Caco-2 (cell line): Measurements from ENCODE around the gene KLRK1. TPM values are rescaled to one million over a fixed set of nuclear protein-coding genes. Genes with fewer than 3 reads are reported as not detected.
"Not testable (repeated sequence)": the region's sequence is repeated elsewhere in the genome, so short reads cannot be mapped to it uniquely, and the experiment has no call there.

Experiments used
- BruUV-seq: library from RNA; stranded (reverse); fragments of 400-500 nt; replicated peaks from 2 replicates; lab custom pipeline; 2021; lab: Mats Ljungman, UMichigan
- CTCF ChIA-PET: fragments of 300-600 bp; sonication (Branson Sonifier 250); formaldehyde crosslinking; loops from one replicate; lab custom pipeline; 2022; ENCODE audit warnings: antibody characterized with exemption; lab: Charles Lee
- POLR2A ChIA-PET: fragments of 300-600 bp; sonication (Branson Sonifier 250); formaldehyde crosslinking; loops from one replicate; lab custom pipeline; 2022; ENCODE audit warnings: antibody characterized with exemption; lab: Charles Lee
- DNase-seq, 2 experiments: peaks; one replicate each; pipeline versions ENCODE4 v3.0.0 to v3.0.0-alpha.2; 2020 to 2022
- H3K27me3 ChIP-seq: replicated peaks from 2 replicates; pipeline ENCODE4 v1.6.0; 2011; ENCODE audit warnings: low read length; ENCODE audit not compliant: control insufficient read depth, insufficient read depth
- H3K36me3 ChIP-seq: 2 replicates; pipeline ENCODE4 v1.5.1; 2011; ENCODE audit warnings: low read length; ENCODE audit not compliant: control insufficient read depth, insufficient read depth
- H3K4me1 ChIP-seq: fragments of 250-450 bp; sonication (Bioruptor Pico); 2 replicates; pipeline ENCODE4 v1.5.1; 2020; ENCODE audit warnings: mild to moderate bottlenecking
- H3K4me3 ChIP-seq: 2 replicates; pipeline ENCODE4 v1.5.1; 2011; ENCODE audit warnings: low read depth, mild to moderate bottlenecking, control low read depth, low read length
- H3K9me3 ChIP-seq: fragments of 250-450 bp; sonication (Bioruptor Pico); 2 replicates; pipeline ENCODE4 v1.5.1; 2020; ENCODE audit warnings: mild to moderate bottlenecking, moderate library complexity
- H3K27ac Mint-ChIP-seq: one replicate; pipeline ENCODE4 v1.8.0; 2022; ENCODE audit warnings: mixed read lengths; ENCODE audit not compliant: unreplicated experiment
- H3K27me3 Mint-ChIP-seq: one replicate; pipeline ENCODE4 v1.8.0; 2022; ENCODE audit warnings: mixed read lengths; ENCODE audit not compliant: insufficient read depth, unreplicated experiment
- H3K36me3 Mint-ChIP-seq: one replicate; pipeline ENCODE4 v1.8.0; 2022; ENCODE audit warnings: mild to moderate bottlenecking, mixed read lengths; ENCODE audit not compliant: insufficient read depth, unreplicated experiment
- H3K4me1 Mint-ChIP-seq: one replicate; pipeline ENCODE4 v1.8.0; 2022; ENCODE audit warnings: low read depth, mixed read lengths; ENCODE audit not compliant: unreplicated experiment
- H3K4me3 Mint-ChIP-seq: one replicate; pipeline ENCODE4 v1.8.0; 2022; ENCODE audit warnings: mild to moderate bottlenecking, moderate library complexity, mixed read lengths; ENCODE audit not compliant: unreplicated experiment
- H3K9me3 Mint-ChIP-seq: one replicate; pipeline ENCODE4 v1.8.0; 2022; ENCODE audit warnings: mixed read lengths; ENCODE audit not compliant: unreplicated experiment
- intact Hi-C: fragments of 100-400 bp; cut with micrococcal nuclease; formaldehyde crosslinking; loops from one replicate; pipeline ENCODE4 v1.10.0; 2022; ENCODE audit not compliant: unreplicated experiment
- total RNA-seq: library from RNA; stranded (reverse); gene quantifications from 2 replicates; pipeline ENCODE4 v1.2.3, GENCODE V29; 2022
- TF ChIP-seq, protein P1 (sequence below), 2 experiments: fragments of 200-600 bp in 1 of 2; IDR thresholded peaks; 1 replicate in 1 of 2; 2 replicates in 1 of 2; pipeline versions ENCODE4 v1.5.1 to v1.8.0; 2011 to 2022; ENCODE audit warnings: antibody characterized with exemption in 1 of 2, control low read depth in 1 of 2, inconsistent platforms in 1 of 2, low read depth in 1 of 2, low read length in 1 of 2, mild to moderate bottlenecking in 1 of 2, moderate library complexity in 1 of 2; ENCODE audit not compliant: insufficient read depth in 1 of 2, severe bottlenecking in 1 of 2, unreplicated experiment in 1 of 2

Gene KLRK1
- total RNA-seq, 1 experiment from 2014 or later: 0.18 TPM

- no peak overlapping the region for H3K27ac Mint-ChIP-seq
- no peaks in the 10 kb centered on the region; the same call in 1 of the 2 replicates for H3K36me3 ChIP-seq
- no peak overlapping the region for H3K4me3 ChIP-seq
- intact Hi-C loops: loop anchor here (10.0 kb wide), 1 partner anchor 134 kb away; no protein-coding TSS in a partner anchor
- no peak overlapping the region for H3K4me3 Mint-ChIP-seq
- CTCF ChIA-PET: no interaction called here
- peaks cover 34% of the 10 kb centered on the region for H3K4me1 Mint-ChIP-seq
- no TSS peak for BruUV-seq
- H3K9me3 ChIP-seq: peaks cover 18% of the 10 kb centered on the region
- peaks cover 27% of the 10 kb centered on the region for H3K9me3 Mint-ChIP-seq
- no peaks in the 10 kb centered on the region for H3K27me3 Mint-ChIP-seq
- POLR2A ChIA-PET: no interaction called here
- H3K27me3 ChIP-seq: no peaks in the 10 kb centered on the region
- peaks cover 57% of the 10 kb centered on the region for H3K4me1 ChIP-seq
- peaks cover 7% of the 10 kb centered on the region for H3K36me3 Mint-ChIP-seq
- TF ChIP-seq, protein P1, sequence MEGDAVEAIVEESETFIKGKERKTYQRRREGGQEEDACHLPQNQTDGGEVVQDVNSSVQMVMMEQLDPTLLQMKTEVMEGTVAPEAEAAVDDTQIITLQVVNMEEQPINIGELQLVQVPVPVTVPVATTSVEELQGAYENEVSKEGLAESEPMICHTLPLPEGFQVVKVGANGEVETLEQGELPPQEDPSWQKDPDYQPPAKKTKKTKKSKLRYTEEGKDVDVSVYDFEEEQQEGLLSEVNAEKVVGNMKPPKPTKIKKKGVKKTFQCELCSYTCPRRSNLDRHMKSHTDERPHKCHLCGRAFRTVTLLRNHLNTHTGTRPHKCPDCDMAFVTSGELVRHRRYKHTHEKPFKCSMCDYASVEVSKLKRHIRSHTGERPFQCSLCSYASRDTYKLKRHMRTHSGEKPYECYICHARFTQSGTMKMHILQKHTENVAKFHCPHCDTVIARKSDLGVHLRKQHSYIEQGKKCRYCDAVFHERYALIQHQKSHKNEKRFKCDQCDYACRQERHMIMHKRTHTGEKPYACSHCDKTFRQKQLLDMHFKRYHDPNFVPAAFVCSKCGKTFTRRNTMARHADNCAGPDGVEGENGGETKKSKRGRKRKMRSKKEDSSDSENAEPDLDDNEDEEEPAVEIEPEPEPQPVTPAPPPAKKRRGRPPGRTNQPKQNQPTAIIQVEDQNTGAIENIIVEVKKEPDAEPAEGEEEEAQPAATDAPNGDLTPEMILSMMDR (IDR thresholded peaks at IDR 0.05; ENCODE audit: insufficient read depth in 1 of 2, low read depth in 1 of 2, low read length in 1 of 2, severe bottlenecking in 1 of 2, unreplicated experiment in 1 of 2): no peak
- no peak for DNase-seq
Observed at GRCh38 chr12:10368206-10369171, 21.4 kb downstream of the KLRK1 start.

- H3K4me3 ChIP-seq, H3K36me3 Mint-ChIP-seq, H3K27me3 Mint-ChIP-seq, BruUV-seq, DNase-seq, H3K27me3 ChIP-seq, POLR2A ChIA-PET, CTCF ChIA-PET, H3K27ac Mint-ChIP-seq, H3K4me3 Mint-ChIP-seq, H3K36me3 ChIP-seq: not testable (repeated sequence)
- H3K9me3 Mint-ChIP-seq: peaks cover 27% of the 10 kb centered on the region
- H3K4me1 ChIP-seq: peaks cover 56% of the 10 kb centered on the region
- intact Hi-C loops: loop anchor here (10.0 kb wide), 1 partner anchor 133 kb away; no protein-coding TSS in a partner anchor
- H3K9me3 ChIP-seq: peaks cover 18% of the 10 kb centered on the region
- peaks cover 28% of the 10 kb centered on the region for H3K4me1 Mint-ChIP-seq
Observed at GRCh38 chr12:10367714-10368113, 22.1 kb downstream of the KLRK1 start.

GRCh38 chr12:10366875-10367274 lies 23.0 kb downstream of the KLRK1 start:
- TF ChIP-seq, protein P1 (IDR thresholded peaks at IDR 0.05; ENCODE audit: insufficient read depth in 1 of 2, low read depth in 1 of 2, low read length in 1 of 2, severe bottlenecking in 1 of 2, unreplicated experiment in 1 of 2): peak in 1 of 2 experiments; percentile 11
- peaks cover 55% of the 10 kb centered on the region for H3K4me1 ChIP-seq
- peaks cover 20% of the 10 kb centered on the region for H3K9me3 ChIP-seq
- H3K27me3 ChIP-seq: no peaks in the 10 kb centered on the region
- H3K4me1 Mint-ChIP-seq: peaks cover 20% of the 10 kb centered on the region
- peaks cover 5% of the 10 kb centered on the region for H3K36me3 Mint-ChIP-seq
- no peak for DNase-seq
- intact Hi-C loops: loop anchor here (10.0 kb wide), 1 partner anchor 132 kb away; no protein-coding TSS in a partner anchor
- peaks cover 27% of the 10 kb centered on the region for H3K9me3 Mint-ChIP-seq
- no peak overlapping the region for H3K4me3 Mint-ChIP-seq
- BruUV-seq: no TSS peak
- no peaks in the 10 kb centered on the region for H3K27me3 Mint-ChIP-seq
- no peak overlapping the region for H3K27ac Mint-ChIP-seq
- ChIA-PET POLR2A (interaction anchor here (0.6 kb wide), 1 partner anchor 178 kb away, joined by 17 read pairs; no protein-coding TSS in a partner anchor), CTCF (interaction anchor here (1.0 to 2.1 kb wide), 3 partner anchors 18 to 192 kb away, joined by 4 to 6 read pairs (median 6); no protein-coding TSS in a partner anchor)
- H3K4me3 ChIP-seq: no peak overlapping the region
- no peaks in the 10 kb centered on the region; the same call in 1 of the 2 replicates for H3K36me3 ChIP-seq
